GM12878 (cell line): Measurements from ENCODE around the gene UGT1A7. TPM values are rescaled to one million over a fixed set of nuclear protein-coding genes. Genes with fewer than 3 reads are reported as not detected.
"Not testable (repeated sequence)": the region's sequence is repeated elsewhere in the genome, so short reads cannot be mapped to it uniquely, and the experiment has no call there.

Experiments
- ATAC-seq: fragments of 200-7000 bp; cut with Tn5 transposase; 3 replicates; pipeline ENCODE4 v1.9.1; 2020; ENCODE audit warnings: mild to moderate bottlenecking, moderate library complexity
- BruUV-seq: library from RNA; stranded (reverse); fragments of 400-500 nt; replicated peaks from 2 replicates; lab custom pipeline; 2021; lab: Mats Ljungman, UMichigan
- CTCF ChIA-PET: fragments of 300-600 bp; sonication (Branson Sonifier 250); formaldehyde crosslinking; extraction: SDS; loops from one replicate; lab custom pipeline; 2021; ENCODE audit warnings: inconsistent platforms; lab: Yijun Ruan, JAX
- POLR2A ChIA-PET: fragments of 350-600 bp; formaldehyde crosslinking; extraction: SDS; loops from one replicate; lab custom pipeline; 2021; ENCODE audit warnings: inconsistent platforms; lab: Charles Lee
- RAD21 ChIA-PET: fragments of 300-600 bp; sonication (Branson Sonifier 250); formaldehyde crosslinking; loops from one replicate; lab custom pipeline; 2023; ENCODE audit warnings: antibody characterized with exemption; ENCODE audit not compliant: unreplicated experiment; lab: Charles Lee
- SMC1A ChIA-PET: fragments of 300-600 bp; sonication (Branson Sonifier 250); formaldehyde crosslinking; loops from one replicate; lab custom pipeline; 2023; ENCODE audit not compliant: unreplicated experiment, uncharacterized antibody; lab: Charles Lee
- DNase-seq: peaks from one replicate; pipeline ENCODE4 v3.0.0-alpha.2; 2011; ENCODE audit warnings: low read depth, low spot score
- FAIRE-seq: peaks from 3 replicates; lab custom pipeline; 2011; peaks lifted over from hg19 to GRCh38; lab: Jason Lieb, UNC
- H2AFZ ChIP-seq: 2 replicates; pipeline ENCODE4 v1.6.0; 2011; ENCODE audit warnings: low read depth, low read length, control low read depth; ENCODE audit not compliant: control insufficient read depth
- H3K27ac ChIP-seq: 2 replicates; pipeline ENCODE4 v1.5.1; 2011; ENCODE audit warnings: control low read depth; ENCODE audit not compliant: control insufficient read depth, insufficient read depth
- H3K27me3 ChIP-seq, 2 experiments: replicated peaks in 1 of 2; 2 replicates each; pipeline versions ENCODE4 v1.6.0 to v1.6.1; 2011; ENCODE audit warnings: low read length in 1 of 2; ENCODE audit not compliant: control insufficient read depth in 2 of 2, insufficient read depth in 2 of 2
- H3K36me3 ChIP-seq, 2 experiments: 2 replicates each; pipeline ENCODE4 v1.5.1; 2011; ENCODE audit warnings: low read length in 1 of 2; ENCODE audit not compliant: control insufficient read depth in 2 of 2, insufficient read depth in 2 of 2
- H3K4me1 ChIP-seq: 2 replicates; pipeline ENCODE4 v1.6.1; 2011; ENCODE audit warnings: mild to moderate bottlenecking, low read length, moderate library complexity, mixed read lengths; ENCODE audit not compliant: control insufficient read depth, insufficient read depth
- H3K4me2 ChIP-seq: 2 replicates; pipeline ENCODE4 v1.6.0; 2011; ENCODE audit warnings: control low read depth; ENCODE audit not compliant: control insufficient read depth, insufficient read depth
- H3K4me3 ChIP-seq: fragments of 200-600 bp; sonication (generic); 2 replicates; pipeline ENCODE4 v1.5.1; 2016
- H3K79me2 ChIP-seq: 2 replicates; pipeline ENCODE4 v1.6.0; 2011; ENCODE audit warnings: low read length; ENCODE audit not compliant: control insufficient read depth, insufficient read depth
- H3K9ac ChIP-seq: 2 replicates; pipeline ENCODE4 v1.8.0; 2011; ENCODE audit warnings: low read length, control low read depth, mixed read lengths; ENCODE audit not compliant: control insufficient read depth, insufficient read depth
- H3K9me3 ChIP-seq: replicated peaks from 3 replicates; pipeline ENCODE4 v1.5.1; 2011; ENCODE audit warnings: mild to moderate bottlenecking, low read length; ENCODE audit not compliant: control insufficient read depth, insufficient read depth
- H4K20me1 ChIP-seq: 2 replicates; pipeline ENCODE4 v1.6.0; 2011; ENCODE audit not compliant: control insufficient read depth, insufficient read depth
- HCFC1 ChIP-seq: fragments of 150-350 bp; IDR thresholded peaks from 2 replicates; pipeline ENCODE4 v1.6.1; 2014; ENCODE audit warnings: low read length
- HDAC2 ChIP-seq: fragments of 200-600 bp; sonication (generic); IDR thresholded peaks from 2 replicates; pipeline ENCODE4 v1.6.1; 2017
- KAT2A ChIP-seq: conservative IDR thresholded peaks from 2 replicates; pipeline ENCODE4 v1.6.1; 2011; ENCODE audit warnings: low read depth, low read length; ENCODE audit not compliant: control insufficient read depth
- KDM1A ChIP-seq: fragments of 200-600 bp; sonication (generic); IDR thresholded peaks from 2 replicates; pipeline ENCODE4 v1.6.1; 2016; ENCODE audit warnings: borderline replicate concordance
- NR2C1 ChIP-seq: fragments of 450-650 bp; IDR thresholded peaks from 2 replicates; pipeline ENCODE4 v1.6.1; 2017; ENCODE audit warnings: antibody characterized with exemption, mild to moderate bottlenecking, moderate library complexity
- SMC3 ChIP-seq: IDR thresholded peaks from 2 replicates; pipeline ENCODE4 v1.6.1; 2011; ENCODE audit warnings: low read length, improper control_type of control experiment, borderline replicate concordance
- SPI1 ChIP-seq: IDR thresholded peaks from 2 replicates; pipeline ENCODE4 v1.6.1; 2011; ENCODE audit warnings: low read depth, mild to moderate bottlenecking, low read length, moderate library complexity, borderline replicate concordance; ENCODE audit not compliant: insufficient read depth
- SREBF1 ChIP-seq: IDR thresholded peaks from 2 replicates; pipeline ENCODE4 v1.6.1; 2012; ENCODE audit warnings: mild to moderate bottlenecking, low read length
- WGBS: methylation state at CpG from one replicate; pipeline ENCODE4 v1.1.6; 2016; ENCODE audit warnings: low lambda C conversion rate; ENCODE audit not compliant: insufficient replicate concordance, insufficient coverage; ENCODE audit errors: missing lambda C conversion rate; 5-methylcytosine and 5-hydroxymethylcytosine counted together
- in situ Hi-C: fragments of 300-500 bp; cut with MboI; formaldehyde crosslinking; loops from 9 replicates; pipeline ENCODE4 v1.14.3; 2018; ENCODE audit warnings: mixed read lengths
- intact Hi-C: fragments of 100-400 bp; cut with micrococcal nuclease; formaldehyde crosslinking; loops from one replicate; pipeline ENCODE4 v1.14.2; 2022; ENCODE audit not compliant: unreplicated experiment
- polyA plus RNA-seq, 11 experiments: library from polyadenylated mRNA; depleted of rRNA in 4 of 11; unstranded in 6 of 11; stranded (reverse) in 5 of 11; fragments of >200 nt; fragmentation: Nextera tagmentation in 4 of 11; fragmentation: Illumina TruSeq in 1 of 11; extraction: Ambion mirVana in 4 of 11; extraction: Trizol in 1 of 11; gene quantifications; 1 replicate in 1 of 11; 2 replicates in 10 of 11; pipeline versions ENCODE4 v1.2.1 to v1.2.3, GENCODE V29; 2011 to 2016; ENCODE audit warnings: inconsistent platforms in 2 of 11, missing spikeins in 2 of 11, low read depth in 1 of 11
- total RNA-seq, 4 experiments: library from RNA; depleted of rRNA in 3 of 4; stranded (reverse); fragments of >200 nt in 3 of 4; fragmentation: Illumina TruSeq in 1 of 4; extraction: Trizol in 1 of 4; gene quantifications; 2 replicates each; pipeline versions ENCODE4 v1.2.1 to v1.2.3, GENCODE V29; 2013 to 2021
- TF ChIP-seq, protein P1 (sequence below): fragments of 450-650 bp; IDR thresholded peaks from 2 replicates; pipeline ENCODE4 v1.6.1; 2017; ENCODE audit warnings: mild to moderate bottlenecking, moderate library complexity

UGT1A7 gene
- total and polyA plus RNA-seq, 10 of the 15 experiments (the other 5 are each of a cell fraction or from before 2014, with no cell fraction given): not detected

DNA sequence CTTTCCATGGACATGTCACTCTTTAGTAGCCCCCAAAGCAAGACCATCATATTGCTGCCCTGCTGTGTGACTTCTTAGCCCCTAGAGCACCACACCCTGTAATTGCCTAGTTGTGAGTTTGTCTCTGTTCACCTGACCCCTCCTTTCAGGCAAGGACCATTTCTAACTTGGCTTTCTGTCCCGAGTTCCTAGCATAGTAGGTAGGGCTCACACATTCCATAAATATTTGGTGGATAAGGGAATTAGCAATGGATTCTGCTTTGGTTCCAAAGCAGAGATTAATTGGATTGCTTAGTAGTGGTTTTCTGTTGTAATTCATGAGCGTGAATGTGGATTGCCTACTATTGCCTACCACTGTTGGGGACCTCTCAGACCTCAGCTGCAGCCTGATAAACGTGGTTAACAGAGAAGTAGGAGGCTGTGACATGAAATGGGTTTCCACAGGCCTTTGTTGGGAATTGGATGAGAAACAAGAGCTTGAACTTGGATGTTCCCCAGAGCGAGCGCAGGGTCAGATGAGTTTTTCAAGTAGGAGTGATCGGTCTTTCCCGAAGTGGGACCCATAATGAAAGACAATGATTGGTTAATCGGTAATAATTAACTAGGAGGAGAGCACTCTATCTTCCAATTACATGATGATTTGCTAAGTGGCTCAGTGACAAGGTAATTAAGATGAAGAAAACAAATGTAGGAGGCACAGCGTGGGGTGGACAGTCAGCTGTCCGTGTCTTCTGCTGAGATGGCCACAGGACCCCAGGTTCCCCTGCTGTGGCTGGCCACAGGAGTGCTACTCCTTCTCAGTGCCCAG lies 65.0 kb downstream of the UGT1A7 start (continued):
- no peak for TF ChIP-seq KAT2A
- no peak for TF ChIP-seq SMC3
- TF ChIP-seq HCFC1: no peak
- TF ChIP-seq NR2C1: no peak
- TF ChIP-seq, all 136 proteins: peak for 0

DNA sequence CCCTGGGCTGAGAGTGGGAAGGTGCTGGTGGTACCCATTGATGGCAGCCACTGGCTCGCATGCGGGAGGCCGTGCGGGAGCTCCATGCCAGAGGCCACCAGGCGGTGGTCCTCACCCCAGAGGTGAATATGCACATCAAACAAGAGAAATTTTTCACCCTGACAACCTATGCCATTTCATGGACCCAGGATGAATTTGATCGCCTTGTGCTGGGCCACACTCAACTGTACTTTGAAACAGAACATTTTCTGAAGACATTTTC lies 65.5 kb downstream of the UGT1A7 start:
- Histone ChIP-seq H4K20me1 (no peaks in the 10 kb centered on the region), H3K9me3 (no peaks in the 10 kb centered on the region; the same call in 2 of the 3 replicates), H3K4me3 (no peak overlapping the region), H3K36me3 (no peaks in the 10 kb centered on the region), H3K27me3 (no peaks in the 10 kb centered on the region), H3K9ac (no peak overlapping the region), H3K79me2 (no peaks in the 10 kb centered on the region), H3K27ac (no peak overlapping the region), H3K4me1 (no peaks in the 10 kb centered on the region), H2AFZ (no peak overlapping the region), H3K4me2 (no peak overlapping the region)
- 74% methylated on average over 6 of the region's 6 CpGs for whole genome bisulfite sequencing
- FAIRE-seq (no peak), DNase-seq (no peak), ATAC-seq (no peak)
- intact Hi-C loops: no loop called here
- ChIA-PET SMC1A (no interaction called here), RAD21 (no interaction called here), POLR2A (no interaction called here), CTCF (no interaction called here)
- no peak for TF ChIP-seq SPI1
- no peak for TF ChIP-seq SREBF1
- TF ChIP-seq, protein P1, sequence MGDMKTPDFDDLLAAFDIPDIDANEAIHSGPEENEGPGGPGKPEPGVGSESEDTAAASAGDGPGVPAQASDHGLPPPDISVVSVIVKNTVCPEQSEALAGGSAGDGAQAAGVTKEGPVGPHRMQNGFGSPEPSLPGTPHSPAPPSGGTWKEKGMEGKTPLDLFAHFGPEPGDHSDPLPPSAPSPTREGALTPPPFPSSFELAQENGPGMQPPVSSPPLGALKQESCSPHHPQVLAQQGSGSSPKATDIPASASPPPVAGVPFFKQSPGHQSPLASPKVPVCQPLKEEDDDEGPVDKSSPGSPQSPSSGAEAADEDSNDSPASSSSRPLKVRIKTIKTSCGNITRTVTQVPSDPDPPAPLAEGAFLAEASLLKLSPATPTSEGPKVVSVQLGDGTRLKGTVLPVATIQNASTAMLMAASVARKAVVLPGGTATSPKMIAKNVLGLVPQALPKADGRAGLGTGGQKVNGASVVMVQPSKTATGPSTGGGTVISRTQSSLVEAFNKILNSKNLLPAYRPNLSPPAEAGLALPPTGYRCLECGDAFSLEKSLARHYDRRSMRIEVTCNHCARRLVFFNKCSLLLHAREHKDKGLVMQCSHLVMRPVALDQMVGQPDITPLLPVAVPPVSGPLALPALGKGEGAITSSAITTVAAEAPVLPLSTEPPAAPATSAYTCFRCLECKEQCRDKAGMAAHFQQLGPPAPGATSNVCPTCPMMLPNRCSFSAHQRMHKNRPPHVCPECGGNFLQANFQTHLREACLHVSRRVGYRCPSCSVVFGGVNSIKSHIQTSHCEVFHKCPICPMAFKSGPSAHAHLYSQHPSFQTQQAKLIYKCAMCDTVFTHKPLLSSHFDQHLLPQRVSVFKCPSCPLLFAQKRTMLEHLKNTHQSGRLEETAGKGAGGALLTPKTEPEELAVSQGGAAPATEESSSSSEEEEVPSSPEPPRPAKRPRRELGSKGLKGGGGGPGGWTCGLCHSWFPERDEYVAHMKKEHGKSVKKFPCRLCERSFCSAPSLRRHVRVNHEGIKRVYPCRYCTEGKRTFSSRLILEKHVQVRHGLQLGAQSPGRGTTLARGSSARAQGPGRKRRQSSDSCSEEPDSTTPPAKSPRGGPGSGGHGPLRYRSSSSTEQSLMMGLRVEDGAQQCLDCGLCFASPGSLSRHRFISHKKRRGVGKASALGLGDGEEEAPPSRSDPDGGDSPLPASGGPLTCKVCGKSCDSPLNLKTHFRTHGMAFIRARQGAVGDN: no peak
- TF ChIP-seq KDM1A: no peak
- TF ChIP-seq HDAC2: no peak
- BruUV-seq: no TSS peak
- in situ Hi-C loops: no loop called here

DNA sequence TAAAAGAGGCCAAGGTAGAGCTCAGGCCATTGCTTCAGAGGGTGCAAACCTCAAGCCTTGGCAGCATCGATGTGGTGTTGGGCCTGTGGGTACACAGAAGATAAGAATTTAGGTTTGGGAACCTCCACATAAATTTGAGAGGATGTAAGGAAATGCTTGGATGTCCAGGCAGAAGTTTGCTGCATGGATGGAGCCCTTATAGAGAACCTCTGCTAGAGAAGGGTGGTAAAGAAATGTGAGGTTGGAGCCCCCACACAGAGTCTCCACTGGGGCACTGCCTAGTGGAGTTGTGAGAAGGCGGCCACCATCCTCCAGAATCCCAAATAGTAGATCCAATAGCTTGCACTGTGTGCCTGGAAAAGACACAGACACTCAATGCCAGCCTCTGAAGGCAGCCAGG lies 69.0 kb downstream of the UGT1A7 start:
- not testable (repeated sequence) for BruUV-seq

More for the DNA sequence above, 69.0 kb downstream of the UGT1A7 start:
- H3K9me3 ChIP-seq, intact Hi-C loops, H3K4me2 ChIP-seq, H3K4me3 ChIP-seq, RAD21 ChIA-PET, CTCF ChIA-PET, H3K79me2 ChIP-seq, H3K36me3 ChIP-seq, FAIRE-seq, H3K4me1 ChIP-seq, in situ Hi-C loops, H3K9ac ChIP-seq, H3K27me3 ChIP-seq, H2AFZ ChIP-seq, POLR2A ChIA-PET, H3K27ac ChIP-seq, DNase-seq, H4K20me1 ChIP-seq, ATAC-seq, SMC1A ChIA-PET: not testable (repeated sequence)
- WGBS: 0% methylated on average over 2 of the region's 2 CpGs
